GM19238 (cell line): ENCODE results near the gene COL18A1.

ENCODE experiments used
- DNase-seq: peaks from one replicate; pipeline ENCODE4 v3.0.0; 2011; ENCODE audit warnings: low spot score; ENCODE audit not compliant: insufficient read length

COL18A1 gene

DNA sequence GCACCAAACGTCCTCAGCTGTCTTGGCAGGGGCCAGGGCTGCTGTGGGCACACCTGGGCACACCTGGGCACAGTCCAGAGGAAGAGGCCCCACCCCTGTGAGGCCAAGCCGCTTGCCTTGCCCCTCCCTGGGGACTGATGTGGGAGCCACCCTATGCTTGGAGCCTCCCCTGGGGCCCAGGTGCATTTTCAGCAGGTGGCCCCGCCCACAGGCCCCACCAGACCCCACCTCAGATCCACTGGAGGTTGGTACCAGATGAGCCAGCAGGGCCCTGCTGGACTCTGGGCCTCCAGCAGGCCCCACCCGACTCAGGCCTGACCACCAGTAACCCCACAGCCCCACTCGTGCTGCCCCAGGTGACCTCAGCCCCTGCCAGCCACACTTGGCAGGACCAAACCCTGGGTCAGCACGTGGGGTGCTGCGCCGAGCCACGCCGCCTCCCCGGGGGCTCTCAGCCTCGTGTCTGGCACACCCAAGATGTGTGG, 128.4 kb downstream of the COL18A1 start:
- DNase-seq, result no peak

DNA sequence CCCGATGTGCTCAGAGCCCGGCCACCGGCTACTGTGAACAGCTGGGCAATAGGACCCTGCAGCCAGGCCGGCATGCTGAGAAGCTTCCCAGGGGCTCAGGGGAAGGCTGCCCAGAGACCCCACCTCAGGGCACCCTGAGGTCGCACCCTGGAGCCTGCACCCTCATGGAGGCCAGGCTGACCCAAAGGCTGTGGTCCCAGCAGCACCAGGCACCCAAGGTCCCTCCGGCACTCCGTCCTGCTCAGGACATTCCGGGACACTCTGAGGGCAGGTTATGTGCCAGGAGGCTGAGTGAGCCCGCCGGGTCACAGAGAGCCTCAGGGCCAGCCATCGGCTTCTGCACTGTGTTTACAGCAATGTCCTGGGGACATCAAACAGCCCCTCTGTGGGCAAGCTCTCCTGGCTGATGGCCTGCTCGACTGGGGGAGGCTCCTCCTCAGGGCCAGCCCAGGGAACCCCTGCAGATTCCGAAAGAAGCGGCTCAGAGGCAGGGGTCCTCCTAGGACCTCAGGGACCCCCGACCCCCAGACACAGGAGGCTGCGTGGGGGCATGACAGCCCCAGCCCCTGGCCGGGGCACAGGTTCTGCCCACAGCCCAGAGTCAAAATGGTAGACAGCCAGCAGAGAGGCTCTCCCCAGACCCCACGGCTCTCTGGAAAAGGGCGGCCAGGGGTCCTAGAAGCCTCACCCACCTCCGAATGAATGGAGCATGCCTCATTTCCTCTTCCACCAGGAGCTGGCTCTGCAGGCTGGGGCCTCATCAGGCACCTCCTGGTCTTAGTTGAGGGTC, 129.1 kb downstream of the COL18A1 start:
- DNase-seq, result no peak

DNA sequence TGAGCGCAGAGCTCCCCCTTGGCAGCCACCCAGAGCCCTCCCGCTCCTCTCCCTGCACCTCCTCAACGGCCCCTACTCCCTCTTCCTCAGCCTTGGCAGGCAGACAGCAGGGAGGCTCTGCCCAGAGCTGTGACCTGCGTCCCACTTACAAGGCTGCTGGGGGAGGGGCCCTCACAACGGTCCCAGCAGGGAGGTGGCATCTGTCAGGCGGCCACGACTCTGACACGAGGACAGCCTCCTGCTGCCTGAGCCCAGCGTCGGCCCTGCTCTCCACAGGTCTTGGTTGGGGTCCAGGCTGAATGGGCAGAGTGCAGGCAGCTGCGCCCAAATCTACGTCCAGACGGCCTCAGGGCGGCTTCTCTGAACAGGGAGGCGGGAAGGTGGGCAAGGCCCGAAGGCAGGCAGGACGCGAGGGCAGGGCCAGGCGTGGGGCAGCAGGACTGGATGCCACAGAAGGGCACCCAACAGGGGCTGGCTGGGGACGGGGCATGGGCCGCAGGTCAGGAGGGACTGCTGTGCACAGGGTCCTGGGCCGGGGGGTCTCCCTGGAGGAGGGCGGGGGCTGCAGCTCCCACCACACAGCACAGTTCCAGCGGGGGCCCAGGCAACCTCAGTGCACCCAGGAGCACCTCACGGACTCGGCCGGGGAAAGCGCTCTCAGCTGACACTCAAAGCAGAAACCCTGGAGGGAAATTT, 129.8 kb downstream of the COL18A1 start:
- DNase-seq, result no peak

DNA sequence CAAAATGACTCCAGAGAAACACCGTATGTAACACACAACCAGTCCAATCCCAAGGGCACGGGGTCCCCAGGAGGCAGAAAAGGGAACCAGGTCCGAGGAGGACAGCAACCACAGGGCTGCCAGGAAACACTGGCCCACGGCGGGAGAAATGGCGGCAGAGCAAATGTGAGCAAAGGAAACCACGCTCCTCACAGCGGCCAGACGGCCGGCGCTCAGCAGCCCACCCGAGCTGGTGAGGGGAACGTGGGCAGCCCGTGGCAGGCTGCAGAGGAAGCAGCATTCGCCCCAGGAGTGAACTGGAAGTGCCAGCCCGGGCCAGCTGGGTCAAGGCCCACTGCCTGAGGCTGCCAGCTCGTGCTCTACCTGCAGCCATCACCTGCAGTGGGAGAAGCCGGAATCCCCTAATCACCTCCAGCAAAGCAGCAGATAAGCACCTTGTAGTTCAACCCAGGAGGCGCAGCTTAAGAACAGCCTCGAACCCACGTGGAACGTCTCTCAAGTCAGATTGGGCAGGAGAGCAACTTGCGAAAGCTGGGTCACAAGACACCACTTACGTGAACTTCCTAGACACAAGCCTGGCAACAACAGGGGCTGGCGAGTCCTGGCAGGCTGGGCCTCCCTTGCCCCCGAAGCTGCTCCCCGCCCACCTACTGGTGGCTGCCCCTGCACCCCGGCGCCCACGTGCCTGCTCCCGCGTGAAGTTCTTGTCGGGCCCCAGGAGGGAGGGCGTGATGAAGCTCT, 130.5 kb downstream of the COL18A1 start:
- no peak for DNase-seq

DNA sequence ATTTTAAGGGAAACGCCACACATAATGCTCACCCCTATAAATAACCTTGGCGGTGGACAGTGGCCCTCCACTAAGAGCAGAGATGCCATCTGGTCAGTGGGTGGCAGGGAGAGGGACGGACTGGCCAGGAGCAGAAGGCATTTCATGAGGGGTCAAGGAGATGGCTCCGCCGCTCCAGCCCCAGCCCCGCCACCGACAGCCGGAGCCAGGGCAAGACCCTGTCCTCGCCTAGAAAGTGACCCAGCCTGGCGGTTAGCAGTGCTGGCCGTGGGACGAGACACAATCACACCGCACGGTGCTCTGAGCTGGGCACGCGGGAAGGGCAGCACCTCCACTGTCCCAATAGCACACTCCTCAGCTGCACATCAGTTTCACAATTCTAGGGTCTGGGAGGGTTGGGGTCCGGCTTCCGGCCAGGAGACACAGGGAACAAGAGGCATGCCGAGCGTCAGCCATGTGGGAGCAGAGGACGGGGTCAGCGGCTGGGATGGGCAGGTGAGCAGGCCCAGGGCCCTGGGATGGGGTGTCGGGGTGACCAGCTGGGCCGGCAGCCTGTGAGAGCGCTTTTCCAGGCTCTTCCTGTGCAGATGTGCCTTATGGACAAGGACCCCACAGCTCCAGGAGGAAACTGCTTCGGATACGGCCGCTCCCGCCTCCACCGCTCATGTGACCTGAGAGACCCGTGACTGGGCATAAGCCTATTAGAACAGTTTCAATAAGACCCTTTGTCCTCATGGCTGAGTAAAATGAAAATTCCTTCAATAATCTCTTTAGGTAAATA, 131.5 kb downstream of the COL18A1 start:
- DNase-seq, result no peak

DNA sequence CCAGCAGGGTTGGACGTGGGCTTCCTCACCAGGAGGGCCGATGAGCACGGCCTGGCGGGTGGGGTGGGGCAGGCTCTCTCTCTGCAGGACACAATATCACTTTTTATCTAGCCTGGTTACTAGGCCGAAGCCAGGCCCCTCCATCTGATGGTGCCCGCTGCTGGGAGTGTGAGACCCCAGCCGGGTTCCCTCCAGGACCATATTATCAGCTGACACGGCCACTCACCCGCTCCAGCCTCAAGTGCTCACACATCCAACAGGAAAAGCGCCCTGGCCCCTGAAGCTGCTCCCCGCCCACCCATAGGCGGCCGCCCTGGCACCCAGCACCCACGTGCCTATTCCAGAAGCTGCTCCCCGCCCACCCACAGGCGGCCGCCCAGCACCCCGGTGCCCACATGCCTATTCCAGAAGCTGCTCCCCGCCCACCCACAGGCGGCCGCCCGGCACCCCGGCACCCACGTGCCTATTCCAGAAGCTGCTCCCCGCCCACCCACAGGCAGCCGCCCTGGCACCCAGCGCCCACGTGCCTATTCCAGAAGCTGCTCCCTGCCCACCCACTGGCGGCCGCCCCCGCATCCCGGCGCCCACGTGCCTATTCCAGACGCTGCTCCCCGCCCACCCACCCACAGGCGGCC, 132.3 kb downstream of the COL18A1 start:
- no peak for DNase-seq

DNA sequence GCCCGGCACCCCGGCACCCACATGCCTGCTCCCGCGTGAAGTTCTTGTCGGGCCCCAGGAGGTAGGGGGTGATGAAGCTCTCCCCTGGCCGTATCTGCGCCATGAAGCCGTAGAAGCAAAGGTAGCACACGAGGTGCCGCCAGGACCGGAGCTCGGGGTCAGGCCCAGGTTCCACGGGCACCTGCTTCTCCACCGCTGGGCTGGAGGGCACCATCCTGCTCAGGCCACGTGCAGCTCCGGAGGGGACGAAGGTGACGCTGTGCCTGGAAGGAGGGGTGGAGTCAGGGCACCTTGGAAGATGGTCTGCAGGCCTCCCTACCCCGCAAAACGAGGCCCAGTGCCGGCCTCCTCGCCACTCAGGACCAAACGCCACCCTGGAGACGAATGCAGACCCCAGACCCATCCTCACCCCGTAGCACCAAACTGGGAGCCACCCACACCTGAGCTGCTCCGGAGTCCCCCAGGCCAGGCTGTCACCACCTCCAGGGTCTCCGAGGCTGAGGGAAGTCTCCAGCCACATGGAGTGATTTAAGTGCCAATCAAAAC, 132.9 kb downstream of the COL18A1 start:
- DNase-seq, result no peak

DNA sequence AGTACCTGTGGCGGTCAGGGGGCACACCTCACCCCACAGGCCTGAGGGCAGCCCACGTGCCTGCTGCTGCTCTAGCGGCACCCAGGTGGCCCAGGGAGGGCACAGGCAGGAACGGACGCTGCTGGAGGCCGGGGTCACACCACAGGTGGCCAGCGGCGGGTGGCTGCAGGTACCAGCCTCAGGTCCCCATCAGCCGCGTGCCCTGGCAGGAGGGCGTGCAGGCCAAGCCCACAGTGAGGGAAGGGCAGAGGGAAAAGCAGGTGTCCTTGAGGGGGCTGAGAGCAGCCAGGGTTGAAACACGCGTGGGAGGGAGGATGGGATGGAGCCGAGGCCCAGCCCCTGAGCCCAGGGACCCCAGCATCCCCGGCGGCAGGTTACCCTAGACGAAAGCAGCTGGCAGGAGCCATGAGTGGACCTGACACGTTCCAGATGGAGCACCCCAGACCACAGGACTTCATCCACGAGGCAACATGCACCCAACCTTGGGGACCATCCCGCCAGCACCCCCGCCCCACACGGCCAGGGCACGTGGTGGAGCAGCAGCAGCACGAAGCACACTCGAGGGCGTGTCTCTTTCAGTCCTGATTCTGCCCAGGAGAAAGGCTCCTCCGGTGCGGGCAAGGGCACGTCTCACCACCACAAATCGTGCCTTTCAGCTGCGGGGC, 133.5 kb downstream of the COL18A1 start:
- DNase-seq, result no peak

DNA sequence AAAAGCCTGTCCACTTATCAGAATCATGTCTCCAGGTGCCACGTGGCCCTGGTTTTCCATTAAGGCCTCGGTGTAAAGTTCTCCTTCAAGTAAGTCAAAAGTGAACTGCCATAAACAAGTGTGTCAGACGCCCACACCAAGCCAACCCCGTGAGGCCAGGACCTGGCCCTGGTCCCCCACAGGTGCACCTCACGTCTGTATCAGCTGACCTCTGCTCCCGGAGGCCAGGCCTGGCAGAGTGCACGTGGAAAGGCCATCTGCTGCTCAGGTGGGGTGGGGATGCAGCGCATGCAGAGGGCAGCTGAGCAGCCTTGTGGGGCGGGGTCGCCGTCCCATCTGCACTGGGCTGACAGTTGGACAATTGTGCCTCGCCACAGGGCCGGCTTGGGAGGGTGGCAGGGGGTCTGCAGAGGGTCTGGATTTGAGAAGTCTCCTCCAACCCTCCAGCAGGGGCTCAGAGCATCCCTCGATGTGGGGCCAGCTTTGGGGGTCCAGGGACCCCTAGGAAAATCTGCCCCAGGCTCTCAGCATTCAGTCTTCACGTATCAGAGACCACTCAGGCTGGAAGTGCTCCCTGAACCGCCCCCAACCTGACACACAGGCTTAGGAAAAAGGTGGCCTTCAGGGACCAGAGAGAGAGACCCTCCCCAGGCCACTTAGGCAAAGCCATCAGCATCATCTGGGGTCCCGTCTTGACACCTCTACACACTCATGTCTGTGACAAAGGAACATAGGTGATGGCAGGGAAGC, 134.3 kb downstream of the COL18A1 start:
- DNase-seq, result no peak

DNA sequence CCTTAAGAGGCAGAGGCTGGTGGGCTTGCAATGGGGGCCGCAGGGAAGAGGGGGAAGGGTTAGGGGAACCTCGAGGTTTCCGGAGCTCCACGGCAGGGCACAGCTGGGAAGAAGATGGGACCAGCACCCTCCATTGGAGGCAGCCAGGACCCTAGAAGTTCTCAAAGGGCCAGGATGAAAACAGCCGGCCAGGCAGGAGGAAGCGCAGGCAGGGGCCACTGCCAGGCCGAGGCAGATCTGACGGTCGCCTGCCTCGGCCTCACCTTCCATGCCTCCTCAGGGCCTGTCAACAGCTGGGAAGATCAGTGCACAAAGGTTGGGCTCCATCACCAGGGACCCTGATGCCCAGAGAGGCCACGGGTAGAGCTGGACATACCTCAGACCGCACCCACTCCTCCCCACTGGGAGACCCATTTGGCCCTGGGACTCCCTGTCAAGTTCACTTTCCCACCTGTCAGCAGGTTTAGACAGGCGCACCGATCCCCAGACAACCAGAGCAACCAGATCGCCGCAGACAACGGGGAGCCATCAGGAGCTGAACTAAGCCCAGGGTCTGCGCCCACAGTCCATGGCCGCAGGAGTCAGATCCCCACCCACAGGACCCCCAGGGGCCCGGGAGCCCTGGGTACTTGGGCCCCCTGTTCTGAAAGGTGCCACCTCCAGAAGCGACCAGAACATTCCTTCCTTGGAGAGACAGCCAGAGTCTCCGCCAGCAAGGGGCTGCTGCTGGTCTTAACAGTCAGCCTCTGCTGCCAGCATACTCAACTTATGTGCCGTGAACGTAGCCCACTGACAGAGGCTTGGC, 135.0 kb downstream of the COL18A1 start:
- DNase-seq, result no peak

DNA sequence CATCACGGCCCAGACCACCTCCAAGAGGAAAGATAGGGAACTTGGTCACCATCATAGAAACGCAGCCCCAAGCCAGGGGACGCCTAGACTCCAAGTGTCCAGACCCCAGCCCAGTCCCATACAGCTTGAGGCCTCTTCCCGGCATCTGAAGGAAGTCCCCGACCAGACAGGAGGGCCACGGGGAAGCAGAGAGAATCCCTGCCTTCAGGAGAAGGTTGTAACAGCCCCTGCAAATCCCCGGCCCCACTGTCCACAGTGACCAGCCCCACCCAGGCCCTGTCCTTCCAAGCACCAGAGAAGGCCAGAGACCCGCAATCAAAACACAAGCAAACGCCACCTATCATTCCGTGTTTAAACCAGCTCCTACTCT, 135.6 kb downstream of the COL18A1 start:
- DNase-seq, result no peak

DNA sequence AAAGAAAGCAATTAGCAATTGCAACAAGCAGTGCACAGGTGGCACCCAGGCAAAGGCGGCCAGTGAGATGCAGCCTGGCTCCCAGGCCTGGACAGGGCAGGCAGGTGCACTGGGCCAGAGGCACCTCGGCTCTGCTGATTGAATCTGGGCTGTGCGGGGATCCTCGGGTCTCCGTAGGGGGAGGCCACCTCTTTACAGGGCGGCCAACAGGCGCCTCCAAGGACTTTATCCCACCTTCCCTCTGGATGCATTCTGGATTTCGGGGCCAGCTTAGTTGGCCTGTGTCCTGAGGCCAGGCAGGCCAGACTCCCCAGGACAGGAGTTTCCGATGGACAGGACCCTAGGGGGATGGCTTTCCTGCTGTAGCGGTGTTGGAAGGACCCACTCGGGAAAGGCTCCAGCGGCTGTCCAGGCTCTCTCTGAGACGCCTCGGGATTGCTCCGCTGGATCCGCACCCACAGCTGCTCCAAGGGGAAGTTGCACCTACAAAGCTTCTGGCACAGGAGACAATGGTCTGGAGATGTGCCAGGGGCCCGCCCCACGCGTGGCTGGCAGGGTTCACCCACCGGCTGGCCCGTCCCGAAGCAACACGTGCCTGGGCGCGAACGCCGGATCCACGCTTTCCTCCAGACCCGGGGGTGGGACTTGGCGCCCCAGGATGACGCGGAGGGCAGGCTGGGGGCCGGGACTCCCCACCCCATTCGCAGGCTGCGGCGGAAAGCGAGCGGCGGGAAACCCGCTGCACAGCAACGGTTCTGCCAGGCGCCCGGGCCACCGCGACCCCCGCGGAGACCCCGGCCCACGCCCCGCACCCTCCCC, 136.5 kb downstream of the COL18A1 start:
- peak; percentile 99 for DNase-seq

DNA sequence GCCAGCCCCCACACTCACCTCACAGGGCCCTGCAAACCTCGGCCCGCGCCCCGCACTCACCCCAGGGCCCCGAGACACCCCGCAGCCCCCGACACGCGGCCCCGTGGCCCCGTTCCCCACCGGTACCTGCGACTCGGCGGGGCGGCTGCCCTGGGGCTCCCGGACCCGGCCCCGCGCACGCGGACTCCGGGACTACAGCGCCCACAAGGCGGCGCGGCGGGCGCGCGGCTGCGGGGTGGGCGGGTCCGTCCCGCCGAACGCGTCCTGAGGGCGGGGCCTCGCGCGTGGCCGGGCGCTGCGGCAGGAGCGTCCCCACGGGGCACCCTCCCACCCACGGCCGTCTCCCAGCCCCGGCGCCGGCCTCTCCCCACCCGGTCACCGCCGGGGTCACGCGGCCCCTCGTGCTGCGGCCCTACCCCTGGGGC, 137.3 kb downstream of the COL18A1 start, which contains the start of gene SLC19A1:
Gene SLC19A1 (minus strand): TSS at position 199 of the 425 bp plus-strand sequence. CDS start 4,481 bp downstream, outside the sequence.
- DNase-seq, result peak; percentile 98

DNA sequence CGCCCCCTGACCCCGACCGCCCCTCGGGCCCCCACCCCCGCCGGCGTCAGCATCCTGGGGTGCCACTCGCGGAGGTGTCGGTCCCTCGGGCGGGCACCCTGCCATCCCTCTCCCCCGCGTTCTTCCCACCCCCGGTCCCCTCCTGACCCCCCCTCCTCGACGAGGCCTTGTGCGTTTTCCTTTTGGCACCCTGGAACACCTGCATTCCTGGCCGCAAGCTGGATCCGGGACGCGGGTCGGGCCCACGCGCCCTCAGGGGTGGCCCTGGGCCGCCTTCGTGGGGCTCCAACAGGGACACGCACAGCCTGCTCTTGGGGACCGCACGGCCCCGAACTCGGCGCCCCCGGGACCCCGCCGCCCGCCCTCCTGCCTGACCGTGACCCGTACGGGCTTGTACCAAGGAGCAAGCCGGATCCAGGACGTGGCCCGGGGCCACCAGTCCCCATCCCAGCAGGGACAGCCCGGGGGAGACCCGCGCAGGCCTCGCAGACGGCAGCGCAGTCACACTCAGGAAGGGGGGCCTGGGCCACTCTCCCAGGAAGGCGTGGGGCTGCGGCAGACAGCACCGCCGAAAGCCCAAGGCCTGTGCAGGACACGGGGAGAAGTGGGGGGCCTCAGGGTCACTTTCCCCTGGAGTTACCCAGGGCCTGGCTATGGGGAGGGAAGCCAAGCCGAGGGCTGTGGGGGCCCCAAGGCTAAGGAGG, 137.9 kb downstream of the COL18A1 start:
- DNase-seq, result no peak

DNA sequence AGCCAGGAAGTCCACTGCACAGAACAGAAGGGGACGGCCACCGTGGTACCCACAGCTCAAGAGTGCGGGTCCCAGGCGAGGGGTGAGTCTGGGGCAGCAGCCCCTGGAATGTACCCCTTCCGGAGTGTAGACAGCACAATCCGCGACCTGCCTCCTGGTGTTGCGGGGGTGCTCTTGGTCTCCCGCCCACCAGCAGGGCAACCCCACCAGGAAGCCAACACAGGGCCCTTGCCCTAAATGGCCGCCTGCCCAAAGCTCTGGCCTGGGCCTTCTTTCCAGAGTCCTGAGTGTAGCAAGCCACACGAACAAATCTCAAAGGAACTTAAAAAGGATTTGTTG, 138.4 kb downstream of the COL18A1 start:
- DNase-seq, result no peak

DNA sequence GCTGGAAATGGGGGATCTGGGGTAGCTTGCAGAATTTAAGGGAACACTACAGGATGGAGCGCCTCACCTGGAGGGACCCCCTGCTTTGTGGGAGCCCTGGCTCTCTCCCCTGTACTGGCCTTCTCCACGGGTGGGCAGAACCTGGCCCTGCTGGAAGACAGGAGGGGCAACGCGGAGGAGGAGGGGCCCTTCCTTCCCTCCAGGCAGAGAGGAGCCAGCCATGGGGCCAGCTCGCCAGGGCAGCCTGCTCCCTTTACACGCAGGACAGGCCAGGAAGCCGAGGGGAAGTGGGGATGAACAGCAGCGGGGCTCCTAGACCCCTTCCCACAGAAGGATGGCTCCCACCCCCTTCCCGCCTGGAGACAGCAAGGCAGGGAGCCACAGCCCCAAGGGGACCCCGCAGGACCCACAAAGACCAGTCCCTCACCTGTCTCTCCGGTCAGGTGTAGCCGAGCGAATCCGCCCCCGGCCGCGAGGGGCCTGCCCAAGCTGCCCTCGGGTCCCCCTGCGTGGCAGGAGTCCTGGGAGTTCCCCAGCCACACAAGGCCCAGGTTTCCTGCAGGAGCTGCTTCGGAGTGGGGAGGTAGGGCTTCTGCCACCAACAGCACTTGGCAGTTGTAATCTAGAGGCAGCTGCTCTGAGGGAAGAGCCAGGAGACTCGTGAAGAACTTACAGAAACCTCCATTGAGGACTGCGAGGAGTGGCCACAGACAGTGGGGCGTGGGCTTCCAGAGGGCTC, 138.9 kb downstream of the COL18A1 start:
- DNase-seq, result no peak
